Measurements from ENCODE around the gene UBA6.

DNA sequence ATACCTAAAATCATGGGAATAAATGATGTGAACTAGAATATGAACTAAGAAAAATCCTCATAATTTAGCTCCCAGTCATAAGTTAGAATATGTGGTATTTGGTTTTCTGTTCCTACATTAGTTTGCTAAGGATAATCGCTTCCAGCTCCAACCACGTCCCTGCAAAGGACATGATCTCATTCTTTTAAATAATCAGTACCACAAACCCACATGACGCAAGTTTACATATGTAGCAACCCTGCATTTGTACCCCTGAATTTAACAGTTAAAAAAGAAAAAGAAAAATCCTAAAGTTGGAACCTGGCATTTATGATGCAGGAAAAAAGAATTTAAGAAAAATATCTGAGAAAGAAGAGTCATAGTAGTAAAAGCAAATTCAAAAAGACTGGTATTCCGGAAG lies 13.3 kb downstream of the UBA6 start:
- TF ChIP-seq POLR2AphosphoS5 (IDR thresholded peaks at IDR 0.05; ENCODE audit: low read depth, low read length), result no peak
- TF ChIP-seq, protein P1, sequence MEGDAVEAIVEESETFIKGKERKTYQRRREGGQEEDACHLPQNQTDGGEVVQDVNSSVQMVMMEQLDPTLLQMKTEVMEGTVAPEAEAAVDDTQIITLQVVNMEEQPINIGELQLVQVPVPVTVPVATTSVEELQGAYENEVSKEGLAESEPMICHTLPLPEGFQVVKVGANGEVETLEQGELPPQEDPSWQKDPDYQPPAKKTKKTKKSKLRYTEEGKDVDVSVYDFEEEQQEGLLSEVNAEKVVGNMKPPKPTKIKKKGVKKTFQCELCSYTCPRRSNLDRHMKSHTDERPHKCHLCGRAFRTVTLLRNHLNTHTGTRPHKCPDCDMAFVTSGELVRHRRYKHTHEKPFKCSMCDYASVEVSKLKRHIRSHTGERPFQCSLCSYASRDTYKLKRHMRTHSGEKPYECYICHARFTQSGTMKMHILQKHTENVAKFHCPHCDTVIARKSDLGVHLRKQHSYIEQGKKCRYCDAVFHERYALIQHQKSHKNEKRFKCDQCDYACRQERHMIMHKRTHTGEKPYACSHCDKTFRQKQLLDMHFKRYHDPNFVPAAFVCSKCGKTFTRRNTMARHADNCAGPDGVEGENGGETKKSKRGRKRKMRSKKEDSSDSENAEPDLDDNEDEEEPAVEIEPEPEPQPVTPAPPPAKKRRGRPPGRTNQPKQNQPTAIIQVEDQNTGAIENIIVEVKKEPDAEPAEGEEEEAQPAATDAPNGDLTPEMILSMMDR (IDR thresholded peaks at IDR 0.05), result no peak
- TF ChIP-seq SIN3A (IDR thresholded peaks at IDR 0.05; ENCODE audit: borderline replicate concordance, insufficient read depth, low read depth, low read length), result no peak
